ENCODE measurements around the gene YWHAH.

DNA sequence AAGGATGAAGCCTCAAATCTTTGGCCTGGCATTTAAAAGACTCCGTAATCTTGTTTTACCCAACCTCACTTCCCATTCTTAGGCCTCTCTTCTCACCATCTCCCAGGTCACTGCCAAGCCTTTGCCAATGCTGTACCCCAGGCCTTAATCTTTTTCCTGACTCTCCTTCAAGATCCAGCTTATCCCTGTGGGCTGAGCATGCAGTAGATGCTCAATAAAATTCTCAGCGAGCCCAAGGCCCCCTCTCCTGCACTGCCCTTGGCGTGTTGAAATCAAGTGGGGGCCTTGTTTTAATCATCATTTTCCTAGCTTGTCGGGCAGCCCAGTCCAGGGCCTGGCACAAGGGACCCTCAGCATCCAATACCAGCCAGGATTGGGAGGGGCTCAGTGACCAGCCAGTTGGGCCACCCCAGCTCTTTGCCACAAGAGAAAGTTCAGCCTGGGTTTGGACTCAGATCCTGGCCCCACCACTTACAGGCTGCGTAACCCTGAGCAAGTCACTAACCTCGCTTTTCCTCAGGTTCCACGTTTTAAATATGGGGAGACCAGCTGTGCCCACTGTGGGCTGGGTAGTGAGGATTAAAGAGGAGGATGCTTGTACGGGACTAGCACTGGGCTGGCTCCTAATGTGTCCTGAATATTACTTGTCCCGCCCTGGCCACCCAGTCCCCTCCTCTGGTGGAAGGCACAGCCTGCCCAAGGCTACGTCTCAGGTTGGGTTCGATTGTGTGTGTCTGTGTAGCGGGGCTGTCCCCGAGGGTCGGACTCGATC is 943 bp upstream of the YWHAH start:
- TF ChIP-seq, protein P1, sequence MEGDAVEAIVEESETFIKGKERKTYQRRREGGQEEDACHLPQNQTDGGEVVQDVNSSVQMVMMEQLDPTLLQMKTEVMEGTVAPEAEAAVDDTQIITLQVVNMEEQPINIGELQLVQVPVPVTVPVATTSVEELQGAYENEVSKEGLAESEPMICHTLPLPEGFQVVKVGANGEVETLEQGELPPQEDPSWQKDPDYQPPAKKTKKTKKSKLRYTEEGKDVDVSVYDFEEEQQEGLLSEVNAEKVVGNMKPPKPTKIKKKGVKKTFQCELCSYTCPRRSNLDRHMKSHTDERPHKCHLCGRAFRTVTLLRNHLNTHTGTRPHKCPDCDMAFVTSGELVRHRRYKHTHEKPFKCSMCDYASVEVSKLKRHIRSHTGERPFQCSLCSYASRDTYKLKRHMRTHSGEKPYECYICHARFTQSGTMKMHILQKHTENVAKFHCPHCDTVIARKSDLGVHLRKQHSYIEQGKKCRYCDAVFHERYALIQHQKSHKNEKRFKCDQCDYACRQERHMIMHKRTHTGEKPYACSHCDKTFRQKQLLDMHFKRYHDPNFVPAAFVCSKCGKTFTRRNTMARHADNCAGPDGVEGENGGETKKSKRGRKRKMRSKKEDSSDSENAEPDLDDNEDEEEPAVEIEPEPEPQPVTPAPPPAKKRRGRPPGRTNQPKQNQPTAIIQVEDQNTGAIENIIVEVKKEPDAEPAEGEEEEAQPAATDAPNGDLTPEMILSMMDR (IDR thresholded peaks at IDR 0.05), result no peak
- TF ChIP-seq ZFX (IDR thresholded peaks at IDR 0.05; ENCODE audit: borderline replicate concordance), result no peak
